Stimulated activated naive CD8-positive, alpha-beta T cell treated with anti-CD3 and anti-CD28 coated beads, Interleukin-15, Interleukin-2, amounts not matched to agents 100 ng/mL and 50 ng/mL, for 24 hours (primary cell): ENCODE measurements around the gene CACNA1A.
"Not testable (repeated sequence)": the region's sequence is repeated elsewhere in the genome, so short reads cannot be mapped to it uniquely, and the experiment has no call there.

Source experiments
- H3K27ac Mint-ChIP-seq: one replicate; pipeline ENCODE4 v1.8.0; 2021; ENCODE audit warnings: mild to moderate bottlenecking, mixed read lengths
- H3K27me3 Mint-ChIP-seq: one replicate; pipeline ENCODE4 v1.8.0; 2021; ENCODE audit warnings: mixed read lengths
- H3K36me3 Mint-ChIP-seq: one replicate; pipeline ENCODE4 v1.8.0; 2021; ENCODE audit warnings: low read depth, mixed read lengths
- H3K4me1 Mint-ChIP-seq: one replicate; pipeline ENCODE4 v1.8.0; 2021; ENCODE audit warnings: low read depth, mixed read lengths
- H3K4me3 Mint-ChIP-seq: one replicate; pipeline ENCODE4 v1.8.0; 2021; ENCODE audit warnings: mild to moderate bottlenecking, mixed read lengths
- H3K9me3 Mint-ChIP-seq: one replicate; pipeline ENCODE4 v1.8.0; 2021; ENCODE audit warnings: mixed read lengths

The CACNA1A gene

DNA sequence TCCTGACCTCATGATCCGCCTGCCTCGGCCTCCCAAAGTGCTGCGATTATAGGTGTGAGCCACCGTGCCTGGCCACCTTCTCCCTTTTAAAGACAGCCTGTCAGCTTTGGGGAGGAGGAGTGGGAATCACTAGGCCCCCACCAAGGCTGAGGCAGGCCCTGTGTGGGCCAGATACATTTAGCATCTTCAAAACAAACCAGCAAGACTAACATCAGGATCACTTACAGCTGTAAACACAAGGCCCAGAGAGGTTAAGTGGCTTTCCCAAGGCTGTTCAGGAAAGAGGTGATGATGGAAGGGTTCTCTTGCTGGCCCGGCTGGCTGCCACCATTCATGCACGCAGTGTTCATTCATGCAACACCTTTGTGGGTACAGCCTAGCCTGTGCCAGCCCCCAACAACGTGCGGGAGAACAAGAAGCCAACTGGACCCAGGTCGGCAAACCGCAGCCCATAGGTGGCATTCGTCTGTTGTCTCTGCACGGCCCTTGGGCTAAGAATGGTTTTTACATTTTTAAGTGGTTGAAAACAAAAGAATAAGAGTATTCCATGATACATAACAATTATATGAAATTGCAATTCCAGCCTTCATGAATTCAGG lies 333.0 kb downstream of the CACNA1A start:
- peak overlapping the region; percentile 80 for H3K4me3 Mint-ChIP-seq
- H3K4me1 Mint-ChIP-seq: peaks cover 57% of the 10 kb centered on the region
- peak overlapping the region; percentile 96 for H3K27ac Mint-ChIP-seq
- no peaks in the 10 kb centered on the region for H3K9me3 Mint-ChIP-seq
- no peaks in the 10 kb centered on the region for H3K36me3 Mint-ChIP-seq
- no peaks in the 10 kb centered on the region for H3K27me3 Mint-ChIP-seq

DNA sequence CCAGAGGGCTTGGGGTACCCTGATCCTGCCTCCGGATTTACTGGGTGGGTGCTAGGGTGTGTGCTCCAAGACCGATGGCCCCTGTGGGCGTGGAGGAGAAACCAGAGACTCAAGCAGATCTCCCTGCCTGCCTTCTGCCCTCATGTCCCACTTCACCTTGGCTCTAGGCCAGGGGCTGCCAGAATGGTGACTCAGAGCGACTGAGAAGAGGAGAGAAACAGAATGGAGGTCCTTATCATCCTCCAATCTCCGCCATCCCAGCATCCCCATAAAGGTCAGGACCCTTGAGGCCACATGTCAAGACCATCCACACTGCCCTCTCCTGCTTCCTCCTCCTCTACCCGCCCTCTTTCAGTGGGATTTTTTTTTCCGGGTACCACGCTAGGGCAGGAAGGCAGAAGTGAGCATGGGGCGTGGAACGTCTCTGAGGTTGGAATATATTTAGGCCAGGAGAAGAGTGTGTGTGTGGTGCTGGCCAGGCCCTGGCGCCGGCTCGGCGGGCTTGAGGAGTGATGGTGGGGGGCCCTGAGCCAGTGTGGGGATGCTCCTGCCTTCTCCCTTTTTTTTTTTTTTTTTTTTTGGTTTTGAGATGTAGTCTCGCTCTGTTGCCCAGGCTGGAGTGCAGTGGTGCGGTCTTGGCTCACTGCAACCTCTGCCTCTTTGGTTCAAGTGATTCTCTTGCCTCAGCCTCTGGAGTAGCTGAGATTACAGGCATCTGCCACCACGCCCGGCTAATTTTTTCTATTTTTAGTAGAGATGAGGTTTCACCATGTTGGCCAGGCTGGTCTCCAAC lies 333.7 kb downstream of the CACNA1A start:
- H3K36me3 Mint-ChIP-seq: no peaks in the 10 kb centered on the region
- peaks cover 59% of the 10 kb centered on the region for H3K4me1 Mint-ChIP-seq
- H3K4me3 Mint-ChIP-seq: peak overlapping the region; percentile 80
- no peaks in the 10 kb centered on the region for H3K27me3 Mint-ChIP-seq
- peak overlapping the region; percentile 96 for H3K27ac Mint-ChIP-seq
- H3K9me3 Mint-ChIP-seq: no peaks in the 10 kb centered on the region

DNA sequence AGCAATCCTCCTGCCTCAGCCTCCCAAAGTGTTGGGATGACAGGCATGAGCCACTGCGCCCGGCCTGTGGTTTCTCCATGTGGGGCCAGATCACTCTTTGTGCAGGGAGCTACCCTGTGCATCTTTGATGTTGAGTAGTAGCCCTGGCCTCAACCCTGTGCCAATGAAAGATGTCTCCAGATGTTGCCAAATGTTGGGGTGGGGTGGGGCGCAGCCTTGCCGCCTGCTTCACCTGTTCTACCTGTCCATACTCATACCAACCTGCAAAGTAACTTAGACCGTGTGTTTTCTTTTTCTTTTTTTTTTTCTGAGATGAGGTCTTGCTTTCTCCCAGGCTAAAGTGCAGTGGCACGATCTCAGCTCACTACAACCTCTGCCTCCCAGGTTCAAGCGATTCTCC lies 335.1 kb downstream of the CACNA1A start:
- H3K4me3 Mint-ChIP-seq: no peak overlapping the region
- peak overlapping the region; percentile 96 for H3K27ac Mint-ChIP-seq
- no peaks in the 10 kb centered on the region for H3K27me3 Mint-ChIP-seq
- peaks cover 73% of the 10 kb centered on the region for H3K4me1 Mint-ChIP-seq
- no peaks in the 10 kb centered on the region for H3K36me3 Mint-ChIP-seq
- H3K9me3 Mint-ChIP-seq: no peaks in the 10 kb centered on the region

DNA sequence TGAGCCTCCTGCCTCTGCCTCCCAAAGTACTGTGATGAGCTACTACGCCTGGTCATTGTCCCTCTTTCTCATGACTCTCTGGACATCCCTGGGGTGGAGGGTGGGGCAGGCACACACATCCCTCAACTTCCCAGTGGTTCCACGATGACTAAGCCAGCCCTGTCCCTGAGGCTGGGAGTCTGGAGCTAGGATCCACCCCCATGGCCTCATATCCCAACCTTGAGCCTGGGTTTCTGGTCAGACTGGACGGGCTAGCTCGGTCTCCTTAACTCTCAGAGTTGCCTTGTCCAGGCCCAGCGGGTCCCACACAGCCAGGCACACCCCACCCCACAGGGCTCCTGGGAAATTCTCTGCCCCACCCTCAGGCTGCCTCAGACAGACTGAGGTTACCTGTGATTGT lies 336.5 kb downstream of the CACNA1A start:
- Mint-ChIP-seq H3K27me3 (no peaks in the 10 kb centered on the region), H3K27ac (peak overlapping the region; percentile 53), H3K4me3 (no peak overlapping the region), H3K9me3 (no peaks in the 10 kb centered on the region), H3K4me1 (peaks cover 87% of the 10 kb centered on the region), H3K36me3 (no peaks in the 10 kb centered on the region)

DNA sequence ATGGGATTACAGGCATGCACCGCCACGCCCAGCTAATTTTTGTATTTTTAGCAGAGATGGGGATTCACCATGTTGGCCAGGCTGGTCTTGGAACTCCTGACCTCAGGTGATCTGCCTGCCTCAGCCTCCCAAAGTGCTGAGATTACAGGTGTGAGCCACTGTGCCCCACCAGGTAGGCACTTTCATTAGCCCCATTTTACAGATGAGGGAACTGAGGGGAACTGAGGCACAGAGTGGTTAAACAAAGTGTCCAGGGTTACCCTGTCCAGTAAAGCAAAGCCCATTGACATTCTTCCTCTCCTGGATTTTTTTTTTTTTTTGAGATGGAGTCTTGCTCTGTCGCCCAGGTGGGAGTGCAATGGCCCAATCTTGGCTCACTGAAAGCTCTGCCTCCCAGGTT lies 340.1 kb downstream of the CACNA1A start:
- peak overlapping the region; percentile 97 for H3K27ac Mint-ChIP-seq
- not testable (repeated sequence) for H3K4me3 Mint-ChIP-seq

DNA sequence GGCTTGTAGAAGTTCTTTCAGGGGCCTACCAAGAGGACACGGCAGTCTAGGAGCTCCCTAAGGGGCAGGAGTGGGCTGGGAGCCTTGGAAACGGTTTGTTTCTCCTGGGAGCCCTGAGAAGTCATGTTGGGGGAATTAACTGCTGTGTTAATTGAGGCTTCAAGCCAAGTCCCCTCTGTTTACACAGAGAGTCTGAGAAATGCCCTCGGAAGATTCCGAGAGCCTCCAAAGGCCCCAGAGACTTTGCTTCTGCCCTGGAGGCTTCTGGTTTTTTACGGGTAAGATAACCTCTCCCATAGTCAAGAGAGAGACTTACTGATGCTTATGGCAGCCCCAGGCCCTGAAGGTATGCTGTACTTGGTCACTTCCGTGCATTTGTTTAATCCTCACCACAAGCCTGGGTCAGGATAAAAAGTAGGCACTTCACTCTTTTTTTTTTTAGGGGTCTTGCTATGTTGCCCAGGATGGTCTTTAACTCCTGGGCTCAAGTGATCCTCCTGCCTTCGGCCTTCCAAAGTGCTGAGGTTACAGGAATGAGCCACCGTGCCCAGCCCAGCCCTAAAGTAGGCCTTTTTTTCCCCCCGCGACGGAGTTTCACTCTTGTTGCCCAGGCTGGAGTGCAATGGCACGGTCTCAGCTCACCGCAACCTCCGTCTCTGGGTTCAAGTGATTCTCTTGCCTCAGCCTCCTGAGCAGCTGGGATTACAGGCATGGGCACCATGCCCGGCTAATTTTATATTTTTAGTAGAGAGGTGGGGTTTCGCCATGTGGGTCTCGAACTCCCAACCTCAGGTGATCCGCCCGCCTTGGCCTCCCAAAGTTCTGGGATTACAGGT lies 340.9 kb downstream of the CACNA1A start:
- no peaks in the 10 kb centered on the region for H3K27me3 Mint-ChIP-seq
- H3K27ac Mint-ChIP-seq: peak overlapping the region; percentile 97
- peaks cover 97% of the 10 kb centered on the region for H3K4me1 Mint-ChIP-seq
- no peaks in the 10 kb centered on the region for H3K36me3 Mint-ChIP-seq
- H3K9me3 Mint-ChIP-seq: no peaks in the 10 kb centered on the region
- no peak overlapping the region for H3K4me3 Mint-ChIP-seq

More for the DNA sequence above, 340.1 kb downstream of the CACNA1A start:
- H3K27me3 Mint-ChIP-seq, H3K36me3 Mint-ChIP-seq, H3K9me3 Mint-ChIP-seq: not testable (repeated sequence)
- H3K4me1 Mint-ChIP-seq: peaks cover 94% of the 10 kb centered on the region

DNA sequence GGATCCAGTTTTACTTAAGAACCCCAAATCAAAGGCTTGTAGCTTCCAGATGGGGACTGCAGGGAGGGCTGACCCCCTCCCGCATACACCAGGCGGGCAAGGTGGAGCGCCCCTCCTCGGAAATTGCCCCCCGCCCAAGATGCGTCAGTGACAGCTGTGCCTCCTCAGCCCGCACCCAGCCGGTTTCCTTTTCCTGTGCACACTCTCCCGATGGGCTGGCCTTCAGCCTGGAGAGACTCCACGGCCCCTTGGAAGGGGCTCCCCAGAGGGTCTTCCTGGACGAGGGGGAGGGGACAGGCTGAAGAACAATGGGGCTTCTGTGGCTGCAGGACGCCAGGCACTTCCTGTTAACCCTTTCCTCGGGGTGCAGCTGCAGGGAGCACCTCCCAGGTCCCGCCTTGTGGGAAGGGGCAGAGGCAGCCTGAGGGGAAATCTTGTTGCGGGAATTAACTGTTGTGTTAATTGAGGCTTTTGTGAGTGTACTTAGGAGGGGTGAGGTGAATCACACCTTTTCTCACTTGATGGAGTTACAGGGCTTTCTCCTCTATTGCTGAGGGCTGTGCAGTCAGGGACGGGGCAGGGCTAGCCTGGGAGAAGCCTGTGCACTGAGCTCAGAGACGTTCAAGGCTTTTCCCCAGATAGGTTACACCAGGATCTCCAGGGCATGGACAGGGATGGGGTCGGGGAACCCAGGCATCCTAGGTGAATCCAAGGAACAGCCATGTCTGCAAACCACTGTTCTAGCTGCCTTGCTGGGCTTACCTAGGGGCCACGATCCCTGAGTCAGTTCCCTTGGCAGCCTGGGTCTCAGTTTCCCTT lies 341.7 kb downstream of the CACNA1A start:
- H3K27ac Mint-ChIP-seq: peak overlapping the region; percentile 97
- no peaks in the 10 kb centered on the region for H3K9me3 Mint-ChIP-seq
- no peaks in the 10 kb centered on the region for H3K27me3 Mint-ChIP-seq
- H3K4me3 Mint-ChIP-seq: peak overlapping the region; percentile 83
- H3K36me3 Mint-ChIP-seq: no peaks in the 10 kb centered on the region
- peaks cover 95% of the 10 kb centered on the region for H3K4me1 Mint-ChIP-seq

DNA sequence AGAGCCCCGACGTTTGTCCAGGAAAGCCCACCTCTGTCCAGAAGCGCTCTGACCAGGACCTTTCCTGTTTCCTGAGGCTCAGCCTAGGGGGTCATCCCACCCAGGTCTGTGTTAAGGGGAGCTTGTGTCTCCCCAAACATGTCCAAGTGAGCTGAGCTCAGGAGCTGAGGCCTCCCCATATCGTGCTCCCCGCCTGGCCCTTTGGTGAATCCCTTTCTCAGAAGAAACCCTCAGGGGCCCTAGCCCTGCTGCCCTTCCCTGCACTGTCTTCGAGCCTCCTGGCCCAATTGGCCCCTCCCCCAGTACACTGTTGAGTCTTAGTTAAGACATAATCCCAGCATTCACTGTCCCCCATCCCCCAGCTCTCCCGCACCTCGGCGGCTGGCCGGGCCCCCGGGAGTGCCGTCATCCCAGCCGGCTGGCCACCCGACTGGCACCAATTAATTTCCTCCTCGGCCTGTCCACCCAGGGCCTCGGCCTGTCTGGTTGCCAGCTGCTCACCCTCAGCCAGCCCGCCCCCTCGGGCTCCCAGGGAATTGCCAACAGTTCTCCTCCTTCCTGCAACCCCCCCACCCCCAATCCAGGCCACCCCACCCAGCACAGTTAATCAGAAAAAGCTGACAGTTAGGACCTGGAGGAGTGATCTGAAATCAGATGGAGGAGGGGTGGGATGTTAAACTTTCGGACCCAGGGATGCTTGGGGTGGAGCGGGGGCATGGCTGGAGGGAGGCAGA lies 342.5 kb downstream of the CACNA1A start:
- Mint-ChIP-seq H3K4me1 (peaks cover 87% of the 10 kb centered on the region), H3K27me3 (no peaks in the 10 kb centered on the region), H3K9me3 (no peaks in the 10 kb centered on the region), H3K36me3 (no peaks in the 10 kb centered on the region), H3K4me3 (peak overlapping the region; percentile 83), H3K27ac (peak overlapping the region; percentile 89)

DNA sequence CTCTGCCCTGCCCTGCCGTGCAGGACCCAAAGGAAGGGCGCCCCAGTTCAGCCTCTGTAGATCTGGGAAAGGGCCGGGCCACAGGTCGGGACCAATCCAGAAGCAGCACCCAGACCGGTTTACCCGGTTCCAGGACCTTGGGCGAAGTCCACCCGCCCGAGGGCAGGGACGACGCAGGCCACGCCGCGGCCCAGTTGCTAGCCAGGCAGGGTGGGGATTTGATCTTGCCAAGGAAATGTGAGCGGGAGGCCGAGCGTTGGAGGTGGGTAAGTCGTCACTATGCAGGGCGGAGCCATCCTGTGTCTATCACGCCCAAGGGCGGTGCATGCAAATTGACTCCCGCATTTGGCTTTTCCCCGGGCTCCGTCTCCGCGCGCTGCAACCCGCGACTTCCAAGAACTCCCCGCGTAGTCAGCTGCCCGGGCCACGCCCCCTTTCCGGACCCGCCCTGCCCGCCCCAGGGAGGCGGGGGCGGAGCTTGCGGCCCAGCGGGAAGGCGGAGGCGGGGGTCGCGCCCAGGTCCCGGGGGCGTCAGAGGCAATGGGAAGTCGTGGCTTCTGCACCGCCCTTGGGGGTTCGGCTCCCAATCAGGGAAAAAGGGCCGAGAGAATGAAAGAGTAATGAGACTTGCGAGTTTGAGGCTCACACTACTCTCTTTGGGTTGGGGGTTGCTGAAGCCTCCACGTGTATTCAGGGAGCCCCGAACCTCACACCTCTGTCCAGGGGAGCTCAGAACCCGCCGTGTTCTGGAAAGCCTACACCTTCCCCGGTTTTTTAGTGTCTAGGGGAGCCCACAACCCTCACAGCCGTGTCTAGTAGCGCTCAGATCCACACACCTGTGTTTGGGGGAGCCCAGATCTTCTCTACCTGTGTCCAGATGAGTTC lies 343.3 kb downstream of the CACNA1A start:
- H3K27ac Mint-ChIP-seq: peak overlapping the region; percentile 89
- H3K27me3 Mint-ChIP-seq: no peaks in the 10 kb centered on the region
- no peaks in the 10 kb centered on the region for H3K9me3 Mint-ChIP-seq
- no peaks in the 10 kb centered on the region for H3K36me3 Mint-ChIP-seq
- H3K4me1 Mint-ChIP-seq: peaks cover 87% of the 10 kb centered on the region
- peak overlapping the region; percentile 83 for H3K4me3 Mint-ChIP-seq

DNA sequence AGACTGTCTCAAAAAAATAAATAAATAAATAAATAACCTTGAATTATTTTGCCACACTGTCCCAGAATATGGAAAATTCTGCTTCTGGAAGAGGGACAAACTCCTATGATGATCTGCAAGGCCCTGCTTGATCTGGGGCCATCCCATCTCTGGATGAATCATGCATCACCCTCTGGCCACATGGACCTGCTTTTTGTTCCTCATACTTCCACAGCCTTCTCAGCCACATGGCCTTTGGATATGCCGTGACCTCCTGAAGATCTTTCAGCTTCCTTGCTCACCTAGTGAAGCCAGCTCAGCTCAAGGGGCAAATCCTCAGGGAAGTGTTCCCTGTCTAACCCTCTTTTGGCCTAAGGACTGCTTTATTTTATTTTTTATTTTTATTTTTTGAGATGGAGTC lies 345.7 kb downstream of the CACNA1A start:
- Mint-ChIP-seq H3K27ac (peak overlapping the region; percentile 75), H3K4me3 (no peak overlapping the region), H3K4me1 (peaks cover 87% of the 10 kb centered on the region), H3K27me3 (no peaks in the 10 kb centered on the region), H3K9me3 (no peaks in the 10 kb centered on the region), H3K36me3 (no peaks in the 10 kb centered on the region)

DNA sequence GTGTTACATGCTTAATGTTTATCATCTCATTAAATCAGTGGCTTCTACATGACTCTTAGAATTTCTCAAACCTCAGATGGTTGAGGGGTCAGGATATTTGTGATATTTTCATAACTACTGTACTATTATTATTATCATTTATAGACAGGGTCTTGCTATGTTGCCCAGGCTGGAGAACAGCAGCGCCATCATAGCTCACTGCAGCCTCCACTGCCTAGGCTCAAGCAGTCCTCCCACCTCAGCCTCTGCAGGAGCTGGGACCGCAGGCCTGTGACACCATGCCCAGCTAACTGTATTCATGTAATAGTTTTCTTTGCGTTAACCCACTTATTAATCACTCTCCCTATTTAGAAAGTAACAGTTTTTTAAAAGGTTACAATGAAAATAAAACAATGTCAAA lies 346.6 kb downstream of the CACNA1A start:
- peaks cover 6% of the 10 kb centered on the region for H3K36me3 Mint-ChIP-seq
- no peaks in the 10 kb centered on the region for H3K27me3 Mint-ChIP-seq
- peaks cover 78% of the 10 kb centered on the region for H3K4me1 Mint-ChIP-seq
- peak overlapping the region; percentile 63 for H3K27ac Mint-ChIP-seq
- peak overlapping the region; percentile 4 for H3K4me3 Mint-ChIP-seq
- no peaks in the 10 kb centered on the region for H3K9me3 Mint-ChIP-seq
